Activated CD4-positive, alpha-beta T cell treated with anti-CD3 and anti-CD28 coated beads, Interleukin-2, amount 50 U/mL, for 16 hours (primary cell): ENCODE measurements around the gene PTPRT.
"Not testable (repeated sequence)": the region's sequence is repeated elsewhere in the genome, so short reads cannot be mapped to it uniquely, and the experiment has no call there.

Experiments used
- DNase-seq: peaks from one replicate; pipeline ENCODE4 v3.0.0-alpha.2; 2020

The PTPRT gene

DNA sequence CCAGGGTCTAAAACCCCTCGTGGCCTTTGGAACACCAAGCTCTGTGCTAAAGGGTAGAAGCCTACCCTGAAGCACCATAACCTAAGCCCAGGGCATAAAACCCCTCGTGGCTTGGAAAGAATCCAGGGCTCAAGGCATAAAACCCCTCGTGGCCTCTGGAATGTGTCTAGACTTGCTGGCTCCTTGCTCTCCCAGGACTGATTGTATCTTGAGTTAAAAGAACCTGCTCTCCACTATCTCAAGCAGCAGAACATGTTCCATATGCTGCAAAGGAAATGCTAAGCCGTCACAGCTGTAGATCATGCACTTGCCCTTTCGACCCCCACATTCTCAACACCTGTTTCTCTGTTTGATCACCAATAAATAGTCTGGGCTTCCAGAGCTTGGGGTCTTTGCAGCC lies 288.9 kb downstream of the PTPRT start:
- DNase-seq, result not testable (repeated sequence)

DNA sequence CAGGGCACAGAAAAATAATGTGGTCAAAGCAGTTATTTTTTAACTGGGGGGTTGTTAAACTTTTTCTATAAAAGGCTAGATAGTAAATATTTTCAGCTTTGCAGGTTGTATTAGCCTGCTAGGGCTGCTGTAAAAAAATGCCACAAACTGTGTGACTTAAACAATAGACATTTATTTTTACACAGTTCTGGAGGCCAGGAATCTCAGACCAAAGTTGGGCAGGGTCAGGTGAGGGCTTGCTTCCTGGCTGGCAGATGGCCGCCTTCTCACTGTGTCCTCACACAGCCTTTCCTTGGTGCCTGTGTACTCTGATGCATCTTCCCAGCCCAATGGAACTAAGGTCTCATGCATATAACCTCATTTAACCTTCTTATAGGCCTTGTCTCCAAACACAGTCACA lies 294.7 kb downstream of the PTPRT start:
- DNase-seq, result no peak

- DNase-seq, result no peak
Observed at GRCh38 chr20:42894483-42894882, 295.2 kb downstream of the PTPRT start.

GRCh38 chr20:42889517-42889916 lies 300.2 kb downstream of the PTPRT start:
- DNase-seq, result no peak

DNA sequence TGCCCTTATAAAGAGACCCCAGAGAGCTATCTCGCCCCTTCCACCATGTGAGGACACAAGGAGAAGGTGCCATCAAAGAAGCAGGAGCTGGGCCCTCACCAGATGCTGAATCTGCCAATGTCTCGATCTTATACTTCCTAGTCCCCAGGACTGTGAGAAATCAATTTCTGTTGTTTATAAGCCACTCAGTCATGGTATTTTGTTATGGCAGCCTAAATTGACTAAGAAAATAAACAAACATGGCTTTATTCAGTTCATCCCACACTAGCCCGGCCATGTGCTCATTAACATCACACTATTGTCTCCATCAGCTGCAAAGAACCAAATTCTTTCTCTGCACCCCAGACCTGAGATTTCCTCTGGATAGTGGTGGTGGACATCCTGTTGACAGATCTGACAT lies 302.4 kb downstream of the PTPRT start:
- no peak for DNase-seq

- no peak for DNase-seq
Observed at GRCh38 chr20:42886801-42887200, 302.9 kb downstream of the PTPRT start.

GRCh38 chr20:42886046-42886445 lies 303.7 kb downstream of the PTPRT start:
- DNase-seq, result no peak

DNA sequence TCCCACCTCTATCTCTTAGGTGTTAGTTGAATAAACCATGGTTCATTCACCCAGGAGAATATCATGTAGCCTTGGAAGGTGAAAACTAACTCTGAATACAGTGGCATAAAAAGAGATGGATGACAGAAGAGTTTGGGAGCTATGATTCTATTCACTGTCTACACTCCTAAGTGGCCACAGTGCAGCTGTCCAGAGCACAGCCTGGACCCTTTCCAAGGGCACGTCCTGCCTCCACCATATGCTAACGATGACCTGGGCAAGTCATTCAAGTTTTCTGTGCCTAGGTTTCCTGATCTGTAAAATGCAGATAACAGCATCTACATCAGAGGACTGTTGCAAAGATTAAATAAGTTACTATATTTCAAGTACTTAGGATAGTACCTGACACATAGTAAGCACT lies 314.1 kb downstream of the PTPRT start:
- no peak for DNase-seq

DNA sequence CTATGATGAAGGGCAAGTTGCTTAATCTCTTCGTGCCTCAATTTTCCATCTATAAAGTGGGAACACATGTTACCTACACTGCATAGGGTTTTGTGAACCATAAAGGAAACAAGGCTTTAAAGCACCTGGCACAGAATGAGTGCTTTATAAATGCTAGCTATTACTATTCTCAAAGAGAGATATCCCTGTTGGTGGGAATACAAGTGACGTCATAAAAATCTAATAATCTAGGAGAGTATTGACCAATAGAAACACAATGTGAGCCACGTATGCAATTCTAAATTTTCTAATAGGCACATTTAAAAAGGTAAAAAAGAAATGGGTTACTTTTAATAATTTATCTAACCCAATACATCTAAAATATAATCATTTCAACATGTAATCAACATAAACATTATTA lies 316.4 kb downstream of the PTPRT start:
- no peak for DNase-seq

GRCh38 chr20:42864116-42864515 lies 325.6 kb downstream of the PTPRT start:
- no peak for DNase-seq

DNA sequence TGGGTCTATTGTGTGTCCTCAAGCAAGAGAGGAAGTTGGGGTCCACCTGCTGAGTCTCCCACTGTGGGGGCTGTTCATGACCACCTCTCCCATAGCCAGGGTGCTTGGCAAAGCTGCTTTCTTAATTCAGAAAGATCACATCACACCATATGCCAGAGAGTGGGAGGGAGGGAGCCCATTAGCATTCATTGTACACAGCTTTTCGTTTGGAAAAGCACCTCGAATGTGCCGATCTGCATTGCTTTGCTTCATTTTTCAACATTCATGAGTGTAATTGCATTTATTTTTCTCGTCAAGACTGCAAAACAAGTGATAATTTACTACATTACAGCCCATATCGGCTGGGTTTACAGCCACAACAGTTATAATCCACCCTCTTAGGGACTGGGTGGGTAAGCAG lies 327.3 kb downstream of the PTPRT start:
- no peak for DNase-seq

- no peak for DNase-seq
Observed at GRCh38 chr20:42857446-42857845, 332.3 kb downstream of the PTPRT start.

GRCh38 chr20:42855896-42856295 lies 333.8 kb downstream of the PTPRT start:
- no peak for DNase-seq

DNA sequence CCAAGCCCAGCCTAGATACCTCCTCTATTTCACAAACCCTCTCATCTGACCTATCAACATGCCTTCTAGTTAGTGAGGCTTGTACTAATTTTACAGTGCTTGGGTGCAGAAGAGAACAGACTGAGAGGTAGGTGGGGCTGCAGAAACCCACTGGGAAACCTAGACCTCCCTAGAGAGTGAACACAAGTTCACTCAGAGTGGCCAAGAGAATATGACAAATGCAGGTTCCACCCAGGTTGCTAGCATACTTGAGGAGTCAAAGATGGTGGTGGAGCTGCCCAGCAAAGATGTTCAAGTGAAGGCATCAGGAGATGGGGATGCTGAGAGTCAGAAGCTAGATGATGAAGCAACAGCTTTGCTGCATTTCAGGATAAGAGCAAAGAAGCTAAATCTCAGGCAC lies 337.0 kb downstream of the PTPRT start:
- DNase-seq, result no peak

- DNase-seq, result no peak
Observed at GRCh38 chr20:42846784-42847490, 342.8 kb downstream of the PTPRT start.

DNA sequence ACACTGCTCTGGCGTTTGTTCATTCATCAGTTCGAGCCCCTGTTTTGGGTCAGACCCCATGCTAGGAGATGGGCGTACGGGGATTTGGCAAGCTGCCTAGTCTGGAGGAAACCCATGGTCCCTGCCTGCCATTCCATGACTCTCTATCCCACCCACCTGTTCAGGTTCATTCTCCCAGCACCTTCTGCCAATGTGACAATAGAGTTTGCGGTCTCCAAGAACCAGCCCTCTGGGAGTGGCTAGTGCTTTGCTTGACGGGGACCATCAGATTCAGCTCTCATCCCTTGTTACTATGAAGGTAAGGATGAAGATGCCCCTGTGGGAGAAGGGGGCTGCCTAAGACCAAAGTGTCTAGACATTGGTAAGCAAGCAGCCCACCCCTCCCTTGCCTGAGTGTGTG lies 345.0 kb downstream of the PTPRT start:
- DNase-seq, result no peak

DNA sequence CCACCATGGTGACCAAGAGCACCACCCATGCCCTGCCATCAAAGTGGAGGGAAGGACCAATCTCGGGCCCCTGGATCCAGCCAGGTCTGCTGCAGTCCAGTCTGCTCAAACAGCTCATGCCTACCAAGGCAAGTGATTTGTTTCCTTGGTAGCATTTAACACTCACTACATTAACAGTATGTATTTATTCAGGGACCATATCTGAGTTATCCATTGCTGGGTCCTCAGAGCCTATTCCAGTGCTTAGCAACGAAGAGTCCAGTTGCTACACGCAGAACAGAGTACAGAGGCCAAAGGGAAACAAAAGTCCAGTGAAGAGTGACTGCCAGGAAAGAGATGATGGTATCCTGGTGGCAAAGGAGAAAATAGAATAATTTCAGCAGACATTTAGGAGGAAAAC lies 352.2 kb downstream of the PTPRT start:
- DNase-seq, result no peak

- DNase-seq, result no peak
Observed at GRCh38 chr20:42836339-42836738, 353.4 kb downstream of the PTPRT start.

- DNase-seq, result no peak
Observed at GRCh38 chr20:42807876-42808275, 381.8 kb downstream of the PTPRT start.

DNA sequence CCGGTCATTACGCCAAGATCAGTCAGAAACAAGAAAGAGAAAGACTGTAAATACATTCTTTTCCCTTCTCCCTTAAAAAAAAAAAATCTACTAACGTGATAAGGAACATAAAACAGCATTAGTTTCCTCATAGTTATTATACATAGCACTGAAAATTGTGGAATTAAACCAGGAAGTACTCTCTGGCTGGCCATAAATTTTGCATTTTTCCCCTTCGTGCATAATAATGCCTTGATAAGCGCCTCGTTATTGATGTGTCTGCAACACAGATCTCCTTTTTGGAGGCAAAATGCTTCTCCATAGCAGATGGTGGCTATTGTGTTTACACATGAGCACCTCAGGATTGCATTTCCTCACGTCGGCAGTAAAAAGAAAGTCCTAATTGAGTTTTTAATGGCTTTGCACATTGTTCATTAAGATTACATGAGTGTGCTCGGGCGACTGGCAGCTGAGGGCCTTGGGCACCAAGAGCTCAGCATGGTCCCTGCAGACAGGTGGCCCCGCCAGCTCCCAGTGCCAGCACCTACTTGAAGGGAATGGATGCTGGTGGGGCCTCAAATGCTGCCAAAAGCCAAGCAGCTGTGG lies 394.5 kb downstream of the PTPRT start:
- DNase-seq, result no peak

DNA sequence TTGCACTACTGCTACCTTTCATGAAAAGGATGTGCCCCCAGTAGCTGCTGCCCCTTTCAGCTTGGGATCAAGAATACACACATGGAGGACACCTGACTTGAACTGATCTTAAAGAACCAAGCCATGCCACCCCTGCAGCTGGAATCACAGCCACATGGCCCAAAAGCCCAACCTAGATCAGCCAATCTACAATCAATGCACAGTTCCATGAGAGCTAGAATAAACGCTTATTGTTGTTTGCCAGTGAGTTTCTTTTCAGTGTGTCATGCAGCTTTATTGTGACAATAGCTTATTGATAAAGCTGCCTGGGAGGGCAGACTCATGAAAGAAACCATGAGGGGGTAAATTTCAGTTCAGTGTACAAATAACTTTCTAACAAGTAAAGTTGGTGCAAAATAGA lies 397.7 kb downstream of the PTPRT start:
- no peak for DNase-seq

DNA sequence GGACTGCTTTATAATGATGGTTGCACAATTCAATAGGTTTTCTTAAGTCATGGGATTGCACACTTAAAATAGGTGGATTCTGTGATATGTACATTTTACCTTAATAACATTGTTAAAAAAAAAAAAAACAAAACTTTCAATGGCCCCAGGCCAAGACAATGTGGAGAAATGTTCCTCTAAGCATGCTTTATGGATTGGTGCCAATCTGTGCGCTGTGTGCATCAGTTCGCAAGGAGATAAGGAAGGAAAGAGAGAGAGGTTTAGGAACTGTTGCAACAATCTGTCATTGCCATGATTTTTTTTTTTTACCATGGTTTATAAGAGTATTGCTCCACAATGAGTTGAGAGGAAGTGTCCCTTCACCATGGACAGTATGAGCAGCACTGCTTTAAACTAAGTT lies 399.6 kb downstream of the PTPRT start:
- DNase-seq, result no peak

DNA sequence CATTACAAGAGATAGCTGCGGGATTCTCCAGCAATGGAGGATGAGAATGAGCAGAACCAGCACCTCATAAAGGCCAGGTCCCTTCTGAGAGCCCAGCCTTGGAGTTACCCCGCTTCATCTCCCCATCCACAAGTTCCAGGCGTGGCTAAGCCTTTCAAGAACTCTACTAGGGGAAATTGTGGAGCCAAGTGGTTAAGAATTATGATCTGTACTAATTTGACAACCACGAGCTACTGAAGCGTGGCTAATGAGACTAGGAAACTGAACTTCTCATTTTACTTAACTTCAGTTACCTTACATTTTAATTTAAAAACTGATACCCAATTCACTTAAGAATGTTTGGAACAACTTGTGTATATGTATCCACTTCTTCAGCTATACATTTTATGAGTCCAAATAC lies 401.0 kb downstream of the PTPRT start:
- no peak for DNase-seq

GRCh38 chr20:42785041-42785440 lies 404.7 kb downstream of the PTPRT start:
- no peak for DNase-seq

DNA sequence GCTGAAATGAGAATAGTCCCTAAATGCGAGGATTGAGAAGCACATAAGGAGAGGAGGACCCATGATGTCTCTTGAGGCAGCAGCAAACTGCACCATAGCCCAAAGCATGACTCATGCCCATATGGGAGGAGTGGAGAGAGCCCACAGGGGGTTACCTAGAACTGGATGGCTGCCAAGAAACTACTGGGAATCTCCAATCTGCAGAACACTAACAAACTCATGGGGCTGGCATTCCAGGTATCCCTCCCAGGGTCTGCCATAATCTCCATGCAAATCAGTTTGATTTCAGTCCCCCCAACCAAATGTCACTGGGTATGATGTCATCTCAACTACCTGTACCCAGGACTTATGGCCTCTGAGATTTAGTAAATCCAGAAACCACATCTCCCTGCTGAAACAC lies 410.5 kb downstream of the PTPRT start:
- no peak for DNase-seq
